ENCODE data around the gene MFAP3L. TPM values are rescaled to one million over a fixed set of nuclear protein-coding genes. Genes with fewer than 3 reads are reported as not detected.

Gene MFAP3L
- polyA plus RNA-seq, 3 donors: 21.4 to 24.0 (median 23.2) TPM

DNA sequence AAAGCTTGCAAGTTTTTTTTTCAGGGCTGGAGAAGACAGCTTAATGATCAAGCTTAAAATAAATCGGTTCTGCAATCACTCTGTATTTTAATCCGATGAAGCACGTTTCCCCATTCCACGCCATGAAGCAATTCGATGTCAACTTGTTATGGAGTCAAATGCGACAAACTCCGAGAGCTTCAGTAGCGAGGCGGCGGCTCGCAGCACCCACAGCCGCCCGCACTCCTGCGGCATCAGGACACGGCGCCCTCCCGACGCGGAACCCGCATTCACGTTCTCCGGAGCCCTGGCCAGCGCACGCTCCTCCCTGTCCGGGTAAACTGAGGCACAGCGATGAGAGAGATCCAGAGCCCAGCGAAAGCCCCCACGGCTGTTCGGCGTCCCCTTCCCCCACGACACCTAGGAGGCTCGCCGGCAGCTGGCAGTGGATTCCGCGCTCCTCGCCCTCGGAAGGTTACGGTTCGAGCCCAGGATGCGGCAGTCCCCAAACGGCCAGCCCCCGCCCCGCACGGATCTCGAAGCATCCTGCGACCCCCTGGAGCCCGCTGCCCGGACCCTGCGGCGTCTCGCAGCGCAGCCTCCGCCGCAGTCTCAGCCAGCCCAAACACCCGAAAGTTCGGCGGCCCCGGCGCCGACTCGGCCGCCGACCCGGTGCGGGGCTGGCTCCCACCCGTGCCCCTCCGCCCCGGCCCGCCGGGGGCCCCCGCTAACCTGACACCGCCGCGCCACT is 507 bp downstream of the MFAP3L start:
- no peak for DNase-seq (ENCODE audit: low read depth in 3 of 3, low spot score in 2 of 3)

DNA sequence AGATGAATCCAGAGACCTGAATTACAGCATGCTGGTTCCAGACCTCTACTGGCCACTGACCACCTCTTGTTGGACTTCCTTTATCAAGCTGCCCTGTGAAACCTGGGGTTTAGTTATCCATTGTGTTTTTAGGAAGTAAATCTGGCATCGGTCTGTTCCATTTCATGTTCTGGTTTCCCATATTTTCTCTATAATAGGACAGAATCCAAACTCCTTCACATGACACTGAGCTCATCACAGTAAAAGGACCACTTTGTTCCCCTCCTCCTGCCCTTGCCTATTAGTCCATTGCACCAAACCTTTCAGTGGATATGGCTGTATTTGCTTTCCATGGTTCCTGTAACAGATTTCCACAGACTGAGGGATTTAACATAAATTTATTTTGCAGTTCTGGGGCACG is 4.0 kb downstream of the MFAP3L start:
- no peak for DNase-seq (ENCODE audit: low read depth in 3 of 3, low spot score in 2 of 3)

DNA sequence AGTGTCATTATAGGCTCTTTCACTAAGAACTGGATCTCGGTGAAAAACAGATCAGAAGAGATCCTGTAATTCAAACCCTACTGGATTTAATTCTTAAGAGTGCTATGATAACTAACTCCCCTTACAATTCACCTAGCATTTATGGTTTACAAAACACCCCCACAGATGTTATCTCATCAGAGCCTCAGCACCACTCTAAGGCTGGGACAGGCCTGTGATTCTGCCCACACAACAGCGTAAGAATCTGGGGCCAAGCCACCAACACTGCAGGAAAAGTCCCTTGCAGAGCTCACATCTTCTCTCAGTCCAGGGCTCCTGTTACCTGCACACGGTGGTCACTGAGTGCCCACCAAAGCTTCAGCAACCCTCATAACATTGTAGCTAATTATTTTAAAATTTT is 8.9 kb downstream of the MFAP3L start:
- DNase-seq (ENCODE audit: low read depth in 3 of 3, low spot score in 2 of 3): no peak

DNA sequence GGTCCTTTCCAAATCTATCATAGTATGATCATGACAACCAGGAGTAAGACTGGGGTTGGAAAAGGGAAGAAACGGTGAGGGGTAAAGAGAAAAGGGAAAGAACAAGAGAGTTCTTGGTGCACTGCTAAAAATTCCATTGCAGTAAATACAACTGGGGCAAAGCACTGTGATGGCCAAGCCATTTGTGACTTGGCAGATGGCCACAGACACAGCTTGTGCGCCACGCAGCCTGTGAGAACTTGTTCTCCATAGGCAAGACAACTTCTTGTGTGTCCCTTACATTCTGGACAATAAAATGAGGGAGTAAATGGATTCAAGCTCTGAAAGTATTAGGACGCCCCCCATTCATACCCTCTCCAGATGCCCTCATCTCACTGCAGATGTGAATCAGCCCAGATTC is 10.9 kb downstream of the MFAP3L start:
- DNase-seq (ENCODE audit: low read depth in 3 of 3, low spot score in 2 of 3): no peak

DNA sequence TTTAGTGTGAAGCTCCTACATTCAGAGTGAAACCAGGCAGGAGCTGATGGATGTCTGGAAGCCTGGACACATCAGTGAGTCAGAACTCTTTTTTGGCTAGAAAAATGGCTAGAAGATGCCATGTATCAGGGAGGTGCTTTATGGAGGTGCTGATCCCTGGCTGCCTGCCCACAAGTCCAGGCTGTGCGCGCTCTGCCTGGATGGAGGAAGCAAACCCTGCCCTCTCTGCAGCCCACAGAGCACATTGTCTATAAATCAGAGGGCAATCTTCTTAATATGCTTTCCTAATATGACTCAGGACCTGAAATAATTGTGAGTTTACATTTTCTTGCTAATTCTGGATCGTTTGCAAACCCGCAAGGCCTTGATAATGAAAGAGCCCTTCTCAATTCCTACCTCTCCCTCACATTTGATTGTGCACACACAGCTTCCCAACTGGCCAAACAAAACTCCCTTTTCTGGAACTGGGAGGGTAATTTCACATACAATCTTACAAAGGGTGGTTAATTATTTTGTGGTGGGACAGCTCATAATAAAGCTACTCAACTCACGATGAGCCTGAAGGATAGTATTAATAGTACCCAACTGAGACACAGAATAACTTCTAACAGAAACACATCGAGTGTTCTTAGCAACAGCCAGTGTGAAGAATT is 11.7 kb downstream of the MFAP3L start:
- no peak for DNase-seq (ENCODE audit: low read depth in 3 of 3, low spot score in 2 of 3)

DNA sequence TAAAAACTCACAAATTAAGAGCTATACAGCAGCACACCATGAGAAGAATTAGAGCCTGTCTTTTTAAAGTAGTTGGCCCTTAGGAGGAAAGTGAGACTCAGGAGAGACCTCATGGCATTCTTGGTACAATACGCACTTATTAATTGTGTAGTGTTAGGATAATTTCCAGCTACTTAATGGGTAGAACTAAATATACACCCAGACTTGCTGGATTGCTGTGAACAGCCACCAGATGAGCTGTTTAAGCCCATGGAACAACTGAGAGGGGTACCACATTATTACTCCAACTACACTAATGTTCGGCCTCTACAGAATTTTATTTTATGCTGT is 13.6 kb downstream of the MFAP3L start:
- no peak for DNase-seq (ENCODE audit: low read depth in 3 of 3, low spot score in 2 of 3)

DNA sequence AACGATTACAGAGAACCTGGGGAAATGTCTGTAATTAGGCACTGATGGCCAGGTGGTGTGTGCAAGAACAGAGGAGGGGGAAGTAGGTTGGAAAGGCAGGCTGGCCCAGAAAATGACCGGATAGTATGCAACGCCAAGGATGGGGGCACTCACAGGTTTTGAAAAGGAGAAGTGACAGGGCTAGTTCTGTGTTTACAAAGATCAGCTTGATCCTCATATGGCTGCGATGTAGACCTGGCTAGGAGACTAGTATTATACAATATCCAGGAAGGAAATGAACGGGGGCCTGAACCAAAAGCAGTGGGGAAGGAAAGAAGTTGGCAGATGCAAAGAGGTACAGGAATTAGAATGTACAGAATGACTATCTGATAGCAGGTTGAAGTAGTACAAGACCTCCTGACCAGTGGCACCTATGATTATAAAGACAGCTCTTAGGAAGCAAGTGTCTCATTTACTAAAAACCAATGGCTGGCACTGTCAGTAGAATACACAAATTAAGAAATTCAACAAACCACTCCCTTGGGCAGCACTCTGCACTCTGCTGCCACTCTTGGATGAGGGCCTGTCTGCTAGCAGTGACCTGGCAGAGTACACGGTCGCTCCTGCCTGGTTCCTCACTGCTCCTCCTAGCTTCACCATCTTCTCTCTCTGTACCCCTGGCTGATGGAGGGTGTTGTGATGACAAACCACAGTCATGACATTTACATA is 14.1 kb downstream of the MFAP3L start:
- DNase-seq (ENCODE audit: low read depth in 3 of 3, low spot score in 2 of 3): no peak

DNA sequence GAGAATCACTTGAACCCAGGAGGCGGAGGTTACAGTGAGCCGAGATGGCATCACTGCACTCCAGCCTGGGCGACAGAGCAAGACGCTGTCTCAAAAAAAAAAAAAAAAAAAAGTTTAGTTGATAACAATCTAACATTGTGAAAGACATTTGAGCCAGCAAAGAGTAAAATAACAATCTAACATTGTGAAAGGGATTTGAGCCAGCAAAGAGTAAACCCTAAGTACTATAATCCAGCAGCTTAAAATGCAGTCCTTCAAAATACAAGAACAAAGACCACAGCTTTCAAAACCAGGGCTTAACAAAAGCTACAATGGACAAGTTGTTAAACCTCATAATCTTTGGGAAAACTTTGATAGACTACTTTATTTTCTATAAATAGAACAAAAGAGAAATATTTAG is 16.9 kb downstream of the MFAP3L start:
- no peak for DNase-seq (ENCODE audit: low read depth in 3 of 3, low spot score in 2 of 3)

DNA sequence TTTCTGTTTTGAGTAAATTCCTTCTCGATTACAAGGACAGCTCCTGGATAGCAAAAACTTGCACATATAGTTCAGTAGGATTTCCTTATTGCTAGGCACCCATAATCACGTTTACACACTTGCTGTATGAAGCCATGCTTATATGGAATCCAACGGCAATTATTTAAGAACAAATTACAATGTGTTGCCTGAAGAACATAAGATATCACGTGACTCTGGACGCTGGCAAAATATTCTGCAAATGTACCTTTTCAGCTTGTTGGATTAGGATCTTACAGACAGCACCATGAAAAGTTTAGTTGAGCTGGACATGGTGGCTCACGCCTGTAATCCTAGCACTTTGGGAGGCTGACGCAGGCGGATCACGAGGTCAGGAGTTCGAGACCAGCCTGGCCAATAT is 17.4 kb downstream of the MFAP3L start:
- no peak for DNase-seq (ENCODE audit: low read depth in 3 of 3, low spot score in 2 of 3)

DNA sequence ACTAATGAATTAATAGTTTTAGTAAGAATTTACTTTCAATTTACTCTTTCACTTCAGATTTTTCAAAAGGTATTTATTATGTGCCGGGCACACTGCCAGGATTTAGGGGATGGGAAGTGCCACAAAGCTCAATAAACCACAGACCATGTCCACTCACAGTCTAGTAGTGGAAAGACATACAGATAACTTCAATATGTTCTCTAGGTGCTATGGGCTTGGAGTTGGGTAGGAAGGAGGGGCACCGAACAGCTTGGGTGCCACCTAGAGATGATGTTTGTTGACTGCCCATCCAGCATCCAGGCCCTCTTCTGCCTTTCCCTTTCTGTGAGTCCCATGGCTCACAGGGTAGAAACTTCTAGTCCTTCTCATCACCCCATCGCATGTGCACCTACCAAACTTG is 17.8 kb downstream of the MFAP3L start:
- DNase-seq (ENCODE audit: low read depth in 3 of 3, low spot score in 2 of 3): no peak

DNA sequence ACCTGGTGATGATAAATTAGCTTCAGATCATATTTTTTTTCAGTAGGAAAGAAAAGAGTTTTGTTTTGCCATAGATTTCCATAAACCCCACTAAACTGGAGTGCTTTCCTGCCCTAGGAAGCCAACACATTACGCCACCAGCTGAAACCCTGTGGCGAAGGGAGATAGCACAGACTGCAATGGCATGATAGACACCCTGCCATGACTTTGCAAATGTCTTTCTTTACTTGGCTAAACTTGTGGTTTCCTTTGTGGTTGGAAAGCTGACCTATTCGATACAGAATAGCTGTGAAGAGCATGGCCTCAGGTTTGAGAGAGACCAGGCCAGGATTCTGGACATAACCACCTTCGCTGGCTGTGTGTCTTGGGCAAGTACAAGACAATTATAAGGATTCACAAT is 19.1 kb downstream of the MFAP3L start:
- no peak for DNase-seq (ENCODE audit: low read depth in 3 of 3, low spot score in 2 of 3)

DNA sequence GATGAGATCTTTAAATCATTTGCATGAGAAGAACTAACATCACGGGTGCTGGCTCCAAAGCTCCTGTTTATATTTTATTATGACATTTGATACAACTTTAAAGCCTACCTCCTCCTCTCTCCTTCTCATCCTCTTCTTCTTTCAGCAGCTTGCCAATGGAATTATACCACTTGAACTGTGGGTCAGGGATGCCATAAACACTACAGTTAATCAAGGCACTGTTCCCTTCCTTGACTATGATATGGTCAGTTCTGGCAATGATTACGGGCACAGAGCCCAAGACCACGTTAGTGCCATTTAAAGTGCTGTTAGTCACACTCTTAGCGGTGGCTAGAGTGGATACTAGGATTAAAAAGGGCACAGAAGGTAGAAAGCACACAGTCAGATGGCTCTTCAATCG is 20.7 kb downstream of the MFAP3L start:
- DNase-seq (ENCODE audit: low read depth in 3 of 3, low spot score in 2 of 3): no peak

DNA sequence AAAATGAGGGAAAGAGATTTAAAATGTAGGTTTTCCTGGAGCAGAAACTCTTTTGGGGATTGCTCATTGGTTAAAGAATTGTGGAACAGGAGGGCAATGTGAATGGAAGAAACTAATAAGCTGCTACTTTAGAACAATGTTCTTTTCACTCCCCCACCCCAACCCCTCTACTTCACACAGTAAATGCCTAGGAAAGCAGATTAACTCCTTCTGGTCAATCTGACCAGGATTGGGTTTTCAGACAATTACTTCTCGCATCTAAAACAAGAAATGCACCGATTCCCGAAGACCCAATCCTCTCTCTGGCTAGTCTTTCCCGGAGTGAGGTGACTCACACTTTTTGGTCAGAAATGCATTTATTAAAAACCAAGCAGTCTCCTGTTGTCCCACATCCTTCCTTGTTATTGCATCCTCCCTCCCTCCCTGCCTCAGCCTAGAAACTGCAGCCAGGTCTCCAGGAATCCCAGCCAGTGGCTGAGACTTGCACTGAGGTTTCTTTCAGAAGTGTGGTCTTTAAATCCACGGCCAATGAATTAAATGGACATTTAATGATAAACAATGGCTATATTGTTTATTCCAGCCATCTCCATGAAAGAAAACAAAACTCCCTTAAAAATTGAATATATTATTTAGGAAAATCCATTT is 21.4 kb downstream of the MFAP3L start:
- DNase-seq (ENCODE audit: low read depth in 3 of 3, low spot score in 2 of 3): no peak

DNA sequence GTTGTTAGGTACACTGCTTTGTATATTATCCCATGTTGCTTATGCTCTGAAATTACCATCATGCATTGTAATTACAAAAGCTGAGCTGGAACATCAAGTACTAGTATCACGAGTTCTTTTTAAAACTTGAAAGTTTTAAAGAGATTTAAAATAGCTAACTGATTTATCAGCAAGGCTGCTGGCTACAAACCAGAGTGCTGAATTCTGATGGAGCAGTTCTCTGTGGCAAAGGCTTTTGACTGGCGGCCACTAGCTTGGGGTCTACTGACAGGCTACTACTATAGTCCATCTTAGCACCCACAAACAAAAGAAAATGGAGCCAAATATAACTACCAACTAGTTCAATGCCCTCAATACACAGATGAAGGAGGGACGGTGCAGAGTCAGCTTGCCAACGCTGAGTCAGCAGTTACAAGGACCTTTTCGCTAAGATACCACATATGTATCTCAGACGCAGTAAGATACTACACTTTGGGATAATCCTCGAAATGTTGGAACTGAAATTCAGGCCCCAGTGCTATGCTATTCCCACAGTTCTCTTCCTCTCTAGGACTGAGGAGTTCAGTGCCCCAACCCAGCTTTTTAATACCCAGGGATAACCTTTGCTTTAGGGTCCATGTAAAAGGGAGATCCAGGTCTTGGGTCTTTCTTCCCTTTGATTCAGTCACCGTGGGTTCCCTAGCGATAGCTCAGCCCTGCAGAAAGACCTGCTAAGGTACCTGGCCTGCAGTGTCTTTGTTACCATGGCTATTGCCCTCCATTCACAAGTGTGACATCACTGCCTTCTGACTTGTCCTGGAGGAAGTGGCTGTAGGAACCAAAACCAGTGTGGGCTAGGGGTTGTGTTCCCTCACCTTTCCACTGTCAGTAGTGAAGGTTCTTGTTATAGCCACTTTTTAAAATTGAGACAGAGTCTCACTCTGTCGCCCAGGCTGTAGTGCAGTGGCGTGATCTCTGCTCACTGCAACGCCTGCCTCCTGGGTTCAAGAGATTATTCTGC is 22.8 kb downstream of the MFAP3L start:
- no peak for DNase-seq (ENCODE audit: low read depth in 3 of 3, low spot score in 2 of 3)

DNA sequence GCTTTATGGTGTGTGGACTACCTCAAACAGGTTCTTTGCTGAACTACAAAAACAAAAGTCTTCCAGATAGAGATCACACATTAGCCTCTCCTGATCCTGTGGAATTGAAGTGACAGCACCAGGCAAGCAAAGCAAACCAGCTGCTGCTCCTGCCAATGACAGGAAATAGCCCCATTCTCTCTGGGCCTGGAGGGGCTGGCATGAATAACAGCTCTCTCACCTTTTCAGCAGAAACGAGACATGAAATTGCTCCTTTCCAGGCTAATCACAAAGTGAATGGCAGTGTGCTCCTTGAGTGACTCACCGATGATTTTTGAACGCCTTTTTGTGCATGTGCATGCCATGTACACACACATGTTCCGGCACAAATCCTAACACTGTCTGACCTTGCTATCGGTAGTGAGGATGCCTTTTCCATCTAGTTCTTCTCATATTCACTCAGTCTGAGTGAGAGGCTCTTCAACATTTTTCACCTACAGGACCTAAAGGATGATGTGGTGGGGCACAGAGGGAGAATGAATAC is 24.4 kb downstream of the MFAP3L start:
- DNase-seq (ENCODE audit: low read depth in 3 of 3, low spot score in 2 of 3): no peak

DNA sequence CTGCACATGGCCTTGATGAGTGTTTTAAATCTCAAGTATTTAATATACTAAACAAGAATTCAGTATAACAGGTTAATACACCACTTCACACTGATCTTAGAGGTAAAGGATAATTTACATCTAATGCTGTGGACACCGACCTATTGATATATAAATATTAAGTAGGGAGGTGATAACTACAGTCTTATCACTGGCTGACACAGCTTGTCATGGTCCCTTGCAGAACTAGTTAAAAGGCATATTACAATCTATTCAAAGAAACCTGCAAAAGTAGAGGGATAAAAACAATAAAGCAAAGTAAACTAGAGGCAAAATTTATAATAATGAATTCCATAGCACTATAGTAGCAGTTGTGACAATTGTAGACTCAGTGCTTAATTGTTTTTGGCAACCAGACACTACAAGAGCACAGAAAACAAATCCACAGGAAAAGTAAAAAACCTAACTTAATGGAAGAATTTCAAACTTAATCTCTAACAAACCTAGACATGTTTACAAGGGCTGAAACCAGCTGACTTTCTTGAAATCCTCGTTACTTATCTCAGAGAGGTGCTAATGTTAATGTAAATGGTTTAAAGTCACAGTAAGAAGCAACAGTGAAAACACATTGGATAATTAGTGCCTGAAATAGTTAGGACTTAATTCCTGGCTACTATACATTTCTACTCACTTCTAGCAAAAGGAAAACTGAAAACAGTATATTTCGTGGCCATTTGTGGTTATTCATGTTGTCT is 25.0 kb downstream of the MFAP3L start:
- no peak for DNase-seq (ENCODE audit: low read depth in 3 of 3, low spot score in 2 of 3)

DNA sequence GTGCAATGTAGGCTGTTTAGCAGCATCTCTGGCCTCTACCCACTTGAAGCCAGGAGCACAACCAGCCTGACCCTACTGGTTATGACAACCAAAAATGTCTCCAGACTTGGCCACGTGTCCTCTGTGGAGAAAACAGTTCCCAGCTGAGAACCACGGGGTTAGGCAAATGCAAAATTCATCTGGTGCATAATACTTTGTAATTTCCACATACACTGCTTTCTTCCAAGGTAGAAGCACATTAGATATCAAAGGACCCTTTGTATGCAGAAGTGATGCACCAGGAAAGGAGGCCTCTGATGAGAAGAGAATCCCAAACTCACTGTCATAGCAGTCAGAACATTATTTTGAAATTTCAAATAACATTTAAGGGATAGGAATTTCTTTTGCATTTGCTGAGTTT is 26.3 kb downstream of the MFAP3L start:
- DNase-seq (ENCODE audit: low read depth in 3 of 3, low spot score in 2 of 3): no peak

DNA sequence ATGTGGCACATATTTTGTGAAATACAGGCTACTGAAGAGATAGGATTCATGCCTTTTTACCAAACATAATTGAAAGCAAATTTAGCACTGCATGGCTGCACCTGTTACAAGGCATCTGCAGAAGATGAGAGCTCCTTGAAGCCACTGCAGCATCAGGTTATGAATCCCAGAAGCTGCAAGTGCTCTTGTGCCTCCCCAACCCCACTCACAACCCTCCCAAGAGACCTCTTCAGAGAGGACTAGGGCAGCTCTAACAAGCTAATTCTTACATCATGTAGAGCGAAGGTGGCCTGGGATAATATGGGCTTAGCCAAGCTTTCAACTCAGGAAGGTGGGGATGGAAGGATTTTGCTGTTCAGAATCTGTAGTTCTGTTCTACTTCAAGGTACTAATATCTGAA is 27.2 kb downstream of the MFAP3L start:
- DNase-seq (ENCODE audit: low read depth in 3 of 3, low spot score in 2 of 3): no peak

Data from right renal cortex interstitium (tissue), 3 donors.